ENCODE measurements around the gene TRIOBP.

DNA sequence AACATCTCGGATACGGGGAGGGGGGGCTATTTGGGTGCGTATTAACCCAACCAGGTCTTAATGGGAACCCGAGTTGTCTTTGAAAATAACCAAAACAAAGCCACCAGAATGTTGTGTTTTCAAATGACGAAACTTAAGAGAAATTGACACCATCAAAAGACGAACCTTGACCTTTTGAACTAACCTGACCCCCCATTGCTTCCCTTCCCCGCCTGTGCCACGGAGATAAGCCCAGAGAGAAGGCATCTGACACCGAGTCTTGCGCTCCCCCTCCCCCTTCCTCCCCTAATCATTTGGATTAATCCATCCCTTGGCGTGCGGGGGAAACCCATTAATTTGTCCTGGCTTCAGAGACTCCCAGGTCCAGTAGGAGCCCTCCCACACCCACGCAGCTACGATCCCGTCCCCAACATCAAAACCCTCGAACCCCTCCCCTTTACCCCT lies 106.4 kb downstream of the TRIOBP start:
- TF ChIP-seq CTCF (IDR thresholded peaks at IDR 0.05) = no peak
- no peak for TF ChIP-seq POLR2A (IDR thresholded peaks at IDR 0.05)

Measured in Peyer's patch (tissue), 4 donors.